HG03521 (cell line): ENCODE results near the gene SOX12.

Source experiments
- ATAC-seq: cut with Tn5 transposase; IDR thresholded peaks from one replicate; pipeline ENCODE4 v1.9.1; 2021; ENCODE audit warnings: mild to moderate bottlenecking, moderate library complexity; ENCODE audit not compliant: unreplicated experiment

The SOX12 gene

GRCh38 chr20:325045-325888 lies at the start of gene SOX12:
SOX12 (plus strand) TSS chr20:325552; CDS start chr20:325925, 373 bp downstream.
- ATAC-seq, result peak; percentile 68

- ATAC-seq, result no peak
Measured at GRCh38 chr20:275791-276190, 49.6 kb upstream of the SOX12 start.

GRCh38 chr20:276620-277495 lies 48.5 kb upstream of the SOX12 start:
- ATAC-seq, result no peak

- no peak for ATAC-seq
Measured at GRCh38 chr20:277496-277781, 47.9 kb upstream of the SOX12 start.

- no peak for ATAC-seq
Measured at GRCh38 chr20:278181-278580, 47.2 kb upstream of the SOX12 start.

- no peak for ATAC-seq
Measured at GRCh38 chr20:278607-279571, 46.5 kb upstream of the SOX12 start.

GRCh38 chr20:284172-284571 lies 41.2 kb upstream of the SOX12 start:
- no peak for ATAC-seq

- no peak for ATAC-seq
Measured at GRCh38 chr20:286508-286907, 38.8 kb upstream of the SOX12 start.

GRCh38 chr20:288956-289692 lies 36.2 kb upstream of the SOX12 start:
- ATAC-seq, result no peak

- peak; percentile 2 for ATAC-seq
Measured at GRCh38 chr20:289693-290083, 35.7 kb upstream of the SOX12 start.

- peak; percentile 89 for ATAC-seq
Measured at GRCh38 chr20:290084-290831, 35.1 kb upstream of the SOX12 start, which contains the start of gene C20orf96. C20orf96 (minus strand) TSS chr20:290750; CDS start chr20:290610, 140 bp downstream.

GRCh38 chr20:294602-295001 lies 30.8 kb upstream of the SOX12 start:
- no peak for ATAC-seq

- ATAC-seq, result no peak
Measured at GRCh38 chr20:295804-296203, 29.5 kb upstream of the SOX12 start.

- peak; percentile 81 for ATAC-seq
Measured at GRCh38 chr20:297098-297924, 28.0 kb upstream of the SOX12 start, which contains the start of gene ZCCHC3. ZCCHC3 (plus strand) TSS chr20:297570; CDS start chr20:297587, 17 bp downstream.

GRCh38 chr20:297925-298775 lies 27.2 kb upstream of the SOX12 start:
- peak; percentile 12 for ATAC-seq

- no peak for ATAC-seq
Measured at GRCh38 chr20:298776-299391, 26.5 kb upstream of the SOX12 start.

- ATAC-seq, result no peak
Measured at GRCh38 chr20:300345-300990, 24.9 kb upstream of the SOX12 start.
